HG02884 (cell line): ENCODE measurements around the gene OR11H1.
"Not testable (repeated sequence)": the region's sequence is repeated elsewhere in the genome, so short reads cannot be mapped to it uniquely, and the experiment has no call there.

ENCODE experiments used
- ATAC-seq: cut with Tn5 transposase; IDR thresholded peaks from one replicate; pipeline ENCODE4 v1.9.1; 2021; ENCODE audit warnings: mild to moderate bottlenecking, moderate library complexity; ENCODE audit not compliant: unreplicated experiment

OR11H1 gene, protein sequence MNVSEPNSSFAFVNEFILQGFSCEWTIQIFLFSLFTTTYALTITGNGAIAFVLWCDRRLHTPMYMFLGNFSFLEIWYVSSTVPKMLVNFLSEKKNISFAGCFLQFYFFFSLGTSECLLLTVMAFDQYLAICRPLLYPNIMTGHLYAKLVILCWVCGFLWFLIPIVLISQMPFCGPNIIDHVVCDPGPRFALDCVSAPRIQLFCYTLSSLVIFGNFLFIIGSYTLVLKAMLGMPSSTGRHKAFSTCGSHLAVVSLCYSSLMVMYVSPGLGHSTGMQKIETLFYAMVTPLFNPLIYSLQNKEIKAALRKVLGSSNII

DNA sequence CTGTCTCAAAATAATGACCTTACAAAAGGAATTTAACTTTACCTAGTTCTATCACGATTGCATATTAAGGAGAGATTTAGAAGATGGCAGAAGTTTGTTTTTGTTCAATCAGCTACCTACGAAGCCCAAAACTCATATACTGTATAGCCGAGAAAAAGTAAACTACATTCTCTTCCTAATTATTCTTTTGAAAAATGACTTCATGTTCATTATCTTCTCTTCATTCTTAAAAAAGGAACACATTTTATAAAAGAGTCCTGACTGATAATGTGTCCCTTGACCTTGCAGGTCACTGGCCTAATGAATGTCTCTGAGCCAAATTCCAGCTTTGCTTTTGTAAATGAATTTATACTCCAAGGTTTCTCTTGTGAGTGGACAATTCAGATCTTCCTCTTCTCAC lies at the start of gene OR11H1:
Gene OR11H1 (plus strand): TSS at position 301 of the 400 bp plus-strand sequence. CDS start 0 bp downstream, at position 301.
- not testable (repeated sequence) for ATAC-seq

DNA sequence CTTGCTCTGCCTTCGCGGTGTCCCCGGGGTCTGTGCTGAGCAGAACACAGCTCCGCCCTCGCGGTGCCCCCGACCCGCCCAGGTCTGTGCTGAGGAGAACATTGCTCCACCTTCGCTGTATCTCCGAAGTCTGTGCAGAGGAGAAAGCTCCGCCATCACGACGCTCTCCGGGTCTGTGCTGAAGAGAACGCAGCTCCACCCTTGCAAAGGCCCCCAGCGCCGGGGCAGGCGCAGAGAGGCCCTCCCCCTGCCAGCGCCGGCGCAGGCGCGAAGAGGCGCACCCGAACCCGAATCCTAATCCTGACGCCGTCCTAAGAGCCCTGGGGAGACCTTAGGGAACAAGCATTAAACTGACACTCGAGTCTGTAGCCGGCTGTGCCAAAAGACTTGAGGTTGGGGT lies 18.0 kb upstream of the OR11H1 start:
- not testable (repeated sequence) for ATAC-seq

DNA sequence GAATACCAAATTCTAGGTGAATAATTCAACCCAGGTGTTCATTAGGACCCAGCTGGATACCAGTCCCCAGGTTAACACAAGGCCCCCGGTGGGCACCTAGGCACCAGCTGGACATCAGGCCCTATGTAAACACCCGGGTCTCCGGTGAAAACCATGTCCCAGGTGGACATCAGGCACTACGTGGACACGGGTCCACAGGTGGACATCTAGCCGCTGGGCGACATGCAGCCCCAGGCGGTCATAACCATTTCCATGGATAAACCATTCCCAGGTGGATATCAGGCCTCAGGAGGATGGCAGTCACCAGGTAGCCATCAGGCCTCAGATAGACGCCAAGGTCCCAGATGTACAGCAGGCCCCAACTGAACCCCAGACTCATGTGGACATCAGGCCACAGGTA lies 12.1 kb upstream of the OR11H1 start:
- not testable (repeated sequence) for ATAC-seq

DNA sequence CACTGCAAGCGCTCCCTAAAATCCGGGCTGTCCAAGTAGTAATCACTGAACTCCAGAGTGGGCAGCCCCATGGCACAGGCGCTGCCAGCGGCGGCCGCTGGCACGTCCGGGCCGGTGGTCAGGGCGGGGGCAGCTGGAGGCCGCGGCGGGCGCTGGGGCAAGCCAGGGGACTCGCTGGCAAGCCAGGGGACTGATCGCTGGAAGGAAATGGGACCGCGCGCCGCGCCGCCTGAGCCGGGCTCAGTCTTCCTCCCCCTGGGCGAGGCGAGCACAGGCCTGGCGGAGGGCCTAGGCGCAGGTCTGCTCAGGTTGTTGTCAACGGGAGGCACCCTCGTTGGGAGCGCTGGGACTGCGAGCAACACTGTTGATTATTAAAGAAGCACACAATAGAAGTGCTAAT lies 25.8 kb downstream of the OR11H1 start:
- not testable (repeated sequence) for ATAC-seq

DNA sequence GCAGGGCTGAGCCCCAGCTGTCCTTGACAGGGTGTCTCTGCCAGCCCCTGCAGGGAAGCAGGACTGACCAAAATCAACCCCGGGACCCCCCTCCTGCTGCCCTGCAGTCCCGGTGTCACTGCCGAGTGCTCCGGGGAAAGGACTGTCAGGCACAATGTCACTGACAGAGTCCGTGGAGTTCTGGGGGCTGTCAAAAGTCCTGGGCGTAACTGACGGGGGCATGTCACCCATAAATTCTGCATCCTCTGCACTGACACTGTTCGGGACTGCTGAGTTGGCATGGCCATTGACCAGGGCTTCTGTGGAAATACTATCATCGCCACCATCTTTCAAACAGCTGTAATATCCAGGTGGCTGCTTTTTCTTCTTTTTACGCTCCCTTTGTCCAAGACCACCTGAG lies 35.5 kb downstream of the OR11H1 start:
- ATAC-seq, result not testable (repeated sequence)

DNA sequence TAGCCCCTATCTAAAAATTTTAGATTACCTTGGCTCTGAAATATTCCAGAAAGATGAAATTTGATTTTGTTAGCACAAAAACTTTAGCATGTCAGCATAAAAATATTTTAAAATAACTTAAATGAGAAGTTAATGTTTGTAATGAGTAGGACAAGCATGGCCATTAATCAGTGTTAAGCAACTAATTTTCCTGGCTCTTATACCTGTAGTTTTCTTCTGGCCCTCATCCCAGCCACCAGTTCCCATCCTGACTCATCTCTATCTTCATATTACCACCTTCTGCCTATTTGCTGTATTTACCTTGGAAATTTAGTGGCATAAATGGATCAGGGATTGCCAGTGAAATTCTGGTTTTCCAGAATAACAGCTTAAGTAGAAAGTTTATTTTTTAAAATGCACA lies 37.1 kb downstream of the OR11H1 start:
- not testable (repeated sequence) for ATAC-seq
